ENCODE results near the gene UBLCP1.
"Not testable (repeated sequence)": the region's sequence is repeated elsewhere in the genome, so short reads cannot be mapped to it uniquely, and the experiment has no call there.

Gene UBLCP1

DNA sequence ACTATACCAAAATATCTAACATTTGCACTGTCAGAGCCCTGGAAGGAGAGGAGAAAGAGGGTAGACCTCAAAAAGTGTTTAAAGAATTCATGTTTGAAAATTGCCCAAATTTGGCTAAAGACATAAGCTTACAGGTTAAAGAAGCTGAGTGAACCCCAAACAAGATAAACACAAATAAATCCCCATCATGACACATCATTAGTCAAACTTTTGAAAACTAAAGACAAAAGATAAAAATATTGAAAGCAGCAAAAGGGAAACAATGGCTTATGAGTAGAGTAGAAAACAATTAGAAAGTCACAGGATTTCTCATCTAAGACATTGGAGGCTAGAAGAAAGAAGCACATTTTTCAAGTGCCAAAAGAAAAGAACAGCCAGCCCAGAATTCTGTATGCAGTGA lies 6.1 kb upstream of the UBLCP1 start:
- DNase-seq: no peak

DNA sequence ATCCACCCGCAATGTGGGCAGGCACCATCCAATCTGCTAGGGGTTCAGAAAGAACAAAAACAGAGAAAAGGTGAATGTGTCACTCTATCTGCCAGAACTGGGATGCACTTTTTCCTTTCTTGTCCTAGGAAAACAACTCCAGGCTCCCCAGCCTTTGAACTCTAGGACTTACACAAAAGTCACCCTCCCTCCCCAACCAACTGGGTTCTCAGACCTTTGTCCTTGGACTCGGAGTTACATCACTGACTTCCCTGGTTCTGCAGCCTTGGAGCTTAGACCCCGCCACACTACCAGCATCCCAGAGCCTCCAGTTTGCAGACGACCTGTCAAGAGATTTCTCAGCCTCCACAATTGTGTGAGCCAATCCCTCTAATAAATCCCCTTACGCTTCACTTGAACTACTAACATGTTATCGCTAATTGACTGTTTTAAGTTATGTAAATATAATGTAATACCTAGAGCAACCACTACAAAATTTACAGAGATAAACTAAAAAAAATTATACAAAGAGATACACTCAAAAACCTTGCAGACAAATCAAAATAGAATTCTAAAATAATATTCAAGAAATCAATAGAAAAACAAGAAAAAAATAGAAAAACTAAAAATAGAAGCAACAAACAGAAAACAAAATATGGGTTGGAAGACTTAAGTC lies 5.3 kb upstream of the UBLCP1 start:
- no peak for DNase-seq

DNA sequence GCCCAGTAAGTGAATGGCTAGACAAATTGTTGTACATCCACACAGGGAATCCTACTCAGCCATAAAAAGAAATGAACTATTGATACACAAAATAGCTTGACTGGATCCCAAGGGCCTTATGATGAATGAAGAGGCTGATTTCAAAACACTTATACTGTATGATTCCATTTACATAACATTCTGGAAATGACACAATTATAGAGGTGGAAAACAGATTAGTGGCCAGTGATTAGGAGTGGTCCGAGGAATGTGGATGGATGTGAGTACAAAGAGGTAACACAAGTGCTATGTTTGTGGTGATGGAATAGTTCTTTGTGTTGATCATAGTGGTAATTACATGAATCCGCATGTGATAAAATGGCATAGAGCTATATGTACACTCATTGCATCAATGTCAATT lies 4.7 kb upstream of the UBLCP1 start:
- no peak for DNase-seq

DNA sequence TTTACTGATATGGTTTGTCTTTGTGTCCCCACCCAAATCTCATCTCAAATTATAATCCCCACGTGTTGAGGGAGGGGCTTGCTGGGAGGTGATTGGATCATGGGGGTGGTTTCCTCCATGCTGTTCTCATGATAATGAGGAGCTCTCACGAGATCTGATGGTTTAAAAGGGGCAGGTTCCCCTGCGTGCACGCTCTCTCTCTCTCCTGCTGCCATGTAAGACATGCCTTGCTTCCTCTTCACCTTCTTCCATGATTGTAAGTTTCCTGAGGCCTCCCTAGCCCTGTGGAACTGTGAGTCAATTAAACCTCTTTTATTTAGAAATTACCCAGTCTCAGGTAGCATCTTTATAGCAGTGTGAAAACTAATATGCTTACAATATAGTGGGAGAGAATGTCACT lies 2.9 kb upstream of the UBLCP1 start:
- not testable (repeated sequence) for DNase-seq

DNA sequence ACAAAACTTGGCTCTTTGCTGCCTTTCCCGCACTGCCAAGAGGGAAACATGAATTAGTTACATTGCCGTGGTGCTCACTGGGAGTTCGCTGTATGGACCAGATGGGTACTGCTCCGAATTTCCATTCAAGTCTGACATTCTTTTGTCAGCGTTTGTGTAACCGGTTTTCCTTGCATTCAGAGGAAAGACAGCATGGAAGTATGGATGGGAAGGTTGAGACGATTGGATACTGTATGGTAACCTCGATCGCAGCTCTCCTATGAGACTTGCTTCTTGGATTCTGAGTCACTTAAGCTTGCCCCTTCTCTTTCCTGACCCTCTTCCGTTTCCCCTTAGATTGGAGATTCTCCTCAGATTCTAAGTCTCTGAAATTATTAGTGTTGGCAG lies 625 bp upstream of the UBLCP1 start:
- DNase-seq: peak in 3 of 4 experiments; percentile 5 to 19 (median 17)

DNA sequence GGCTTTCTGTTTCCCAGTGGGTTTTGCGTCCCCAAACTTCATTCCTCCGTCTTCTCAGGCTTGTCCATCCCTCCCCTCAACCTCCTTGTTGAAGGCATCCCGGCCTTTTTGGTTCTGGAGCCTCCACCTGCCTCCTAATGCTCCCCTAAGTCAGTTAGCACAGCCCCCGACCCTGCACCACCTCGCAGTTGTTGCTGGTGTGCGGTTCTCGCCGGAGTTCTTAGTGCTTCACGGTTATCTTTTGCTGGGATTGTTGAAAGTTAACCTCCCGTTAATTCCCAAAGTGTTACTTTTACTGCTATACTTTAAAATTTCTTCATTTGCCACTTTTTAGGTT lies 447 bp downstream of the UBLCP1 start:
- no peak for DNase-seq

DNA sequence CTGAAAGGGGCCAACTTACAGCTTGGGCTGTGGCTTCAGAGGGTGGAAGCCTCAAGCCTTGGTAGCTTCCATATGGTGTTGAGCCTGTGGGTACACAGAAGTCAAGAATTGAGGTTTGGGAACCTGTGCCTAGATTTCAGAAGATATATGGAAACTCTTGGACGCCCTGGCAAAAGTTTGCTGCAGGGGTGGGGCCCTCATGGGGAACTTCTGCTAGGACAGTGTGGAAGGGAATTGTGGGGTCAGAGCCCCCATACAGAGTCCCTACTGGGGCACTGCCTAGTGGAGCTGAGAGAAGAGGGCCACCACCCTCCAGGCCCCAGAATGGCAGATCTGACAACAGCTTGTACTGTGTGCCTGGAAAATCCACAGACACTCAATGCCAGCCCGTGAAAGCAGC lies 3.7 kb downstream of the UBLCP1 start:
- DNase-seq: not testable (repeated sequence)

DNA sequence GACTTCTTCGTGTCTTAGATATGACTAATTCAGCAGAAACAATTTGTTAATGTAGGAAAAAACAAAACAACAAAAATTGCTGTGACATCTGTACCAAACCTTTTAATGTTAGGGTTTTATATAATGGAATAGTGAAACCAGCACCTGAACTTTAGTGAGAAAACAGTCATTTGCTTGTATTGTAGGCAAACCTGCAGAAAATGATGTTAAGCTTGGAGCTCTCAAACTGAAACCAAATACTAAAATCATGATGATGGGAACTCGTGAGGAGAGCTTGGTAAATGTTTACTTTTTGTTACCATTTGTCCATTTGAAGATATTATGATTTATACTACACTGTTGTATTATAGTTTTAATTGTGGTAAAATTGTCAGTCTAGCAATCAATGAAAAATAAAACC lies 6.6 kb downstream of the UBLCP1 start:
- DNase-seq: no peak

DNA sequence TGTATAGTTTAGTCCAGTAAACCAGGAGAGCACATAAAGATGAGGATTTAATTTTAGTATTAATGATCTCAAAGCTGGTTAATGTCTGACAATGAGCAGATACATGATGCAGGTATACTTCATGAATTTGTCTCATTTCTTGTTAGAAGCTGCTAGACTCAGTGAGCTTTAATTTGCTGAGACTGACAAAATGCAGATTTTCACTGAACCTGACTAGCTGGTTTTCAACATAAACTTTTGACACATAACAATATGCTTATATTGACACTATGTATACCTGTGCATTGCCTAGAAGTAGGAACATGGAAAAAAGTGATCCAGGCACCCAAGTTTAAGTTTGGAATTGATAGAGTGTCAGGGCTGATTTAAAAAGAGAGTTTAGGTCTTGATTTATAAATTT lies 10.8 kb downstream of the UBLCP1 start:
- no peak for DNase-seq

DNA sequence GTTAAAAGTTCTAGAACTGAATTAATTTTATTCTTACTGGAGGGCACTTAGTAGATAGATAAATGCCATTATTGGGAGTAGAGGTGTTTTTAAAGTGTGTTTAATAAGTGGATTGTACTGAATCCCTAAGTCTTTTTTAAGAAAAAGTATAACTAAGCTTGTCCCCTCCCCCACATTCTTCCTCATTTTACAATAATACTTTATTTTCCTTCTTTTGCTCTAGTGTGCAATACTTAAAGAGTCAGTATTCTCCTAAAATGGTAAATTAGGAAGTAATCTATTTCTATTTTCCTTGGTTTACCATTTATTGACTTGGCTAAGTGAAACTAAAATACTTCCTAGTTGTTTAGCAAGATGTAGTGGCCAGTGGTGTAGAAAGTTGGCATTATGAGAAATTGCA lies 11.6 kb downstream of the UBLCP1 start:
- peak in 3 of 4 experiments; percentile 6 to 61 (median 37) for DNase-seq

DNA sequence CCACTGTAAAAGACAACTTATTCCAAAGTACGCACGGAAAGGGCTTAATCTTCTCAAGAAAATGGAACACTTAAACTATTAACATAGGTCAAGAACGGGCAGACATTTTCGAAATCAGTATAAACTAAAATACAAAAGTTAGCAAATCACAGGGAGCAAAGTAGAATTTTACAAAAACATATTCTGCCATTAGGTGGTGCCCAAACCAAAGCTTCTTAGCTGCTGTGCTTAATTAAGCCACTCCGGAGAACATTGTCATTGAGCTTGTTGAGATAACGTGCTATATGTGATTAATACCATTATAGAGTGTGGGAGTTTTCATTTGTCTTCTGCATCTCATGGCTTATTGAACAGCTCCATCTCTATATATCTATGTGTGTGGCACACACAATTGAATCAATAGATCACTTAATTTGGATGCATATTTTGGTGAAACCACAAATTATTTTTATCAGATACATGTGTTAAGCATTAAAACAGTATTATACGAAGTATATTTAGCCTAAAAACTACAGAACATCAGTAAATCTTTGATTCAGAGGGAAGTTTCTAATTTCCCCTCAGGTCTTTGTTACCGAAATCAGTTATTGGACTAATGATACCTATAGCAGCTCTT lies 23.4 kb downstream of the UBLCP1 start:
- peak; percentile 37 to 59 (median 44) for DNase-seq

DNA sequence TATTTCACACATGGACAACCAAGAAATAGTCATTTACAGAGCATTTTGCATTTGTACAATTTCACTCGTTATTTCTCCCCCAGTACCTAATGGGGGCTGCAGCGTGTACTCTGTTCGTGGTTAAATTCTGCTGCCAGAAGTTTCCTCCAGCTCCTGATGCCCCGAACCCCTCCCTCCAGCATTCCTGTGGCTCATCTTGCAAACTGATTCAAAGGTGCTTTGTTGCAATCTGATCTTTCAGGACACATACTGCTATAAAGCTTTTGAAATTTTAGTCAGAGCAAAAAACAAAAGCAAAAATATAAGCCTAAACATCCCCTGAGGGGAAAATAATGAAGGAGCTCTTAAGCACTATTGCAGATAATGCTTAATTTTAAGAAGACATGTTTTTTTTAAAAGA lies 27.7 kb downstream of the UBLCP1 start:
- DNase-seq: no peak

DNA sequence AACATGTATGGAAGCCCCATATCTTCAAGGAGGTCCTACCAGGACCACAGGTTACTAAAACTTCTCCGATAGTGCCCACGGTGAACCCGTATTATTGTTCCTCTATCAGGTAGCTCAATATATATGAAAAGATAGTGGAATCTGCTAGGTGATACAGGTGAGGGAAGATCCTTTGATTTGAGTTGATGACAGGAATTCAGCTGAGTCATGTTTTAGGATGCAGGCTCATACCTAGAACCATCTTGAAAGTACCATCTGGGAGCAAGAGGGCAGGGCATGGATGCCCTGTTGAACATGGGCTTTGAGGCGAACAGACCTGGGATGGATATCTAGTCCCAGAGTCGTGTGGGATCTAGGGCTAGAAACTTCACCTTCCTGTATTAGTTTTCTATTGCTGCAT lies 31.8 kb downstream of the UBLCP1 start:
- DNase-seq: no peak

DNA sequence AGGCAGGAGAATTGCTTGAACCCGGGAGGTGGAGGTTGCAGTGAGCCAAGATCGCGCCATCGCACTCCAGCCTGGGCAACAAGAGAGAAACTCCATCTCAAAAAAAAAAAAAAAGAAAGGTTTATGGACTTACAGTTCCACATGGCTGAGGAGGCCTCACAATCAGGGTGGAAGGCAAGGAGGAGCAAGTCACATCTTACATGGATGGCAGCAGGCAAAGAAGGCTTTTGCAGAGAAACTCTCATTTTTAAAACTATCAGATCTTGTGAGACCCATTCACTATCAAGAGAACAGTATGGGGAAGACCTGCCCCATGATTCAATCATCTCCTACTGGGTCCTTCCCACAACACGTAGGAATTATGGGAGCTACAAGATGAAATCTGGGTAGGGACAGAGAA lies 34.2 kb downstream of the UBLCP1 start:
- not testable (repeated sequence) for DNase-seq

DNA sequence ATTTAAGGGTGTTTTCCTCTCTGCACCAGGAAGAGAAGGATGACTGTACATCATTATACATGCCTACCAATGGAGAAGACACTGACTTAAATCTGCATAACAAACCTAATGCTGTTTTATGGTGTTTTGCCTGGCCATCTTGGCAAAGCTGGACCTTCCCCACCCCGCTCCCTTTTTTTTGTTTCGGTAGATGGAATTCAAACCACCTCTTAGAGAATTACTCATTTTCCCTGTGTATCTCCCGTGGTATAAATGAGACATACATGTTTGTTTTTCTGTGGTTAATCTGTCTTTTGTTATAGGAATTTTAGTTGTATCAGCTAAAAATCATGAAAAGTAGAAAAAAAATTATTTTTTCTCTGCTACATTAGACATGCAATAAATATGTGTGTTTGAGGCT lies 38.4 kb downstream of the UBLCP1 start:
- DNase-seq: no peak

DNA sequence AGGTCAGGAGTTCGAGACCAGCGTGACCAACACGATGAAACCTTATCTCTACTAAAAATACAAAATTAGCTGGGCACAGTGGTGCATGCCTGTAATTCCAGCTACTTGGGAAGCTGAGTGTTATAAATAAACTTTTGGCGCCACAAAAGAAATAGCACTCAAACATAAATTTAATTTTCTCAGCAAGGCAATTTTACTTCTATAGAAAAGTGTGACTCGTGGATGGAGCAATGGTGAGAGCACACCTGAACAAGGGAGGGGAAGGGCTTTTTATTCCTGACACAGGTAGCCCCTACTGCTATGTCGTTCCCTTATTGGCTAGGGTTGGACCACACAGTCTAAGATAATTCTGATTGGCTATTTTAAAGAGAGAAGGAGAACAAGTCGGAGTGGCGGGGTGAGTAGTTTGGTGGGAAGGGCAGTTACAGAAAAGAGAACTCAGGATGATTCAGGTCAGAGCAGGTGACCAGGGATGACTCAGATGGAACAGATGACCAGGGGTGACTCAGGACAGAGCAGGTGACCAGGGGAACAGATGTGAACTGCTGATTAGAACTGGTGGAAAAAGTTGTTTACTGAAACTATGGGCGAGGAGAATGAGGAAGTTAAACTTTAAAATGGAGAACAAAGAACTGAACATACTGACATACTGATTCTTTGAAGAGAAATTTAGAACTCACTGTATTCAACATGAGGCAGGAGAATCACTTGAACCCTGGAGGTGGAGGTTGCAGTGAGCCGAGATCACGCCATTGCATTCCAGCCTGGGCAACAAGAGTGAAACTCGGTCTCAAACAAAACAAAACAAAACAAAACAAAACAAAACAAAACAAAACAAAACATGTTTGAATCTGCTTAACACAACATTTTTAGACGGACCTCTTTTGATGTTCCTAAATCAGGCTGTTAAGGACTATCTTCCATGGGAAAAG lies 39.1 kb downstream of the UBLCP1 start:
- DNase-seq: peak; percentile 41 to 72 (median 61)

DNA sequence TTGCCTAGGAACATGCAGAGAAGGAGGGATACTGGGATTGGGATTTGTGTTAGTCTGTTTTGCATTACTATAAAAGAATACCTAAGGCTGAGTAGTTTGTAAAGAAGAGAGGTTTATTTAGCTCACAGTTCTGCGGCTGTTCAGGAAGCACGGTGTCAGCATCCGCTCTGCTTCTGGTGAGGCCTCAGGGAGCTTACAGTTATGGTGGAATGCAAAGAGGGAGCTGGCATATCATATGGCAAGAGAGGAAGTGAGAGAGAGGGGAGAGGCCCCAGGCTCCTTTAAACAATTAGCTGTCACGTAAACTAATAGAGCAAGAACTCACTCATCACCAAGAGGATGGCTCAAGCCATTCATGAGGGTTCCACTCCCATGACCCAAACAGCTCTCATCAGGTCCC lies 40.2 kb downstream of the UBLCP1 start:
- DNase-seq: no peak

DNA sequence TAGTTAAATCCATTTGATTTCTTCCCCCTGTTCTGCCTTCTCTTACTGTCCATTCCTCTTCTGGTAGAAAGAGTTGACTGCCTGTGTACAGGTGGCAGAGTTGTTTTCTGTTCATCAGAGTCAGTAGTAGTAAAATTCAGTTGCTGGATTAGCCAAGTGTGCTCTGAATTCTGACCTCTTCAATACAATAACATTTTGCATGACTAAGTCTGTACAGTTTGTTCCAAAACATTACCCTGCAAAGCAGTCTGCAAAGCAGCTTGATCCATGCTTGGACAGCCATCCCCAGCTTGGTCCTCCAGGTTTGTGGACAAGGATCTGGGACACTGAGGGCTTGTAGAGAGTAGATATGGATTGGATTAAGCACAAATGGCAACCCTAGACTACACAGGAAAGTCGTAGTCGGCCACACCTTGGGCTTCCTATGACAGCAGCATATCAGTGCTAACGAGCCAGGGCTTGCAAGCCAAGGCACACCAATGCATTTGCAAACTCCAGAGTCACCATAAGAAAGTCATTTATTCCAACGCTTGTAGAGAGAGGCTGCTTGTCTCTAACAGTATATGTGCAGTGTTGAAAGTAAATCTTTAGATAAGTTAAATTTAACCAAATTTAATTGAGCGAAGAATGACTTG lies 42.0 kb downstream of the UBLCP1 start:
- DNase-seq: no peak

DNA sequence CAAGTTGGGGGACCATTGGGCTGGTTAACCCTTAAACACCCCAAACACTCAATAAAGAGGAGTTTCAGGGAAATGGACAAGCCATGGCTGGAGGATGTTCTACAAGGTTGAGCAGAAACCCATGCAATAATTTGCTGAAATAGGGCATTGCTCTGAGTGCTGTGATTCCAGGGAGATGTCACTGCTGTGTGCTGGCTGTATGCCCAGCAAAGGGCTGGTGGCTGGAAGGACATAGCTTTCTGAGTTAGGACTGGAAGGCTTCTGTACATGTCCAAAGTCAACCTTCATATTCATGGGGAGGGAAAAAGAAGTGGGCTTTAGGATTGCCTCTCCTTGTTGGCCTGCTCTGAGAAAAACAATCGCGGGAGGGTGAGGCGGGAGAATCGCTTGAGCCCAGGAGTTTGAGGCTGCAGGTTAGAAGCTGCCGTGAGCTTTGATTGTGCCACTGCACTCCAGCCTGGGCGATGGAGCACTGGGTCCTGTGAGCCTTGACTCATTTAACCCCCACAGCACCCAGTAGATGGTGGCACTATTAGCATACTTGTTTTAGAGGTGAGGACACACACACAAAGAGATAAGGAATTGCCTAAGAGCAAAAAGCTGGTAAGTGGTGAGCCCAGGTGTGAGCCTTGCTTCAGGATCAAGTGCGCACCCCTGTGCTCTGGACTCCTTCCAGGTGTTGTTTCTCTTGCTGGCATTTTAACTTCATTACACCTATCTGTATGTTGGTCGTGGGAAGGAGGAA lies 46.8 kb downstream of the UBLCP1 start:
- DNase-seq: no peak

DNA sequence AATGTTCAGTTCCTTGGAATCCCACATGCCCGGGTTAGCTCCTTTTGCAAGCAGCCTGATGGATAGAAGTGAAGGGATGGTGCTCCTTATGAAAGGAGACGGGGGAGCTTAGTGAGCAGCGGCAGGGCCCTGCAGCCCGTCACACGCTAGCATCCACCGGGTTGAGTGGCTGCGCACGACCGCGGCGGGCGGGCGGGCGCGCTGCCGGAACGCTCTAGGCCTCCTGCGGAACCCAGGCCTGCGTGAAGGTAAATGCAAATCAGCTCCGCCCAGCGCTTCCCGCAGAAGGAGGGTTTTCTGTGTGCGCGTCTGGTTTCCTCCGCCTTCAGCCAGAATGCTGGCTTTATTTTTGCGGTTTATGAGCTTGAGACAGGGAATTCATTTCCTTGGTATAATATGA lies 47.4 kb downstream of the UBLCP1 start:
- peak in 2 of 4 experiments; percentile 10 to 21 for DNase-seq

DNA sequence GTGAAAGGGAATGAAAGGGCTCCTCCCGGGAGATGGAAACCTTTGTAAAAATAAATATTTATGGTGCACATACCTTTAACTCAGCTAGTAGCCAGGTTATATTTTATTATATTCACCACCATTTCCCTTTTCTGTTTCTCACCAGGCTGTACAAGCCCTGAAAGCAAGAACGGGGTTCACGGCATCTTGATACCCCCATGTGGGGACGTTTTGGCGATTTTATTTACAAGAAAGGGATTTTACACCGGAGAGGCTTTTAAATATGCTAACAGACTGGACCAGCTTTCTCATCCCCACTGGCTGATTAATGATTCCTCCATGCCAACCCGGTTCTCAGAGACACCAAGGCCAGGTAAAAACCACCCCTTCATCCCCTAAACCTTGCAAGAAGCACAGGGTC lies 48.0 kb downstream of the UBLCP1 start:
- DNase-seq: no peak

DNA sequence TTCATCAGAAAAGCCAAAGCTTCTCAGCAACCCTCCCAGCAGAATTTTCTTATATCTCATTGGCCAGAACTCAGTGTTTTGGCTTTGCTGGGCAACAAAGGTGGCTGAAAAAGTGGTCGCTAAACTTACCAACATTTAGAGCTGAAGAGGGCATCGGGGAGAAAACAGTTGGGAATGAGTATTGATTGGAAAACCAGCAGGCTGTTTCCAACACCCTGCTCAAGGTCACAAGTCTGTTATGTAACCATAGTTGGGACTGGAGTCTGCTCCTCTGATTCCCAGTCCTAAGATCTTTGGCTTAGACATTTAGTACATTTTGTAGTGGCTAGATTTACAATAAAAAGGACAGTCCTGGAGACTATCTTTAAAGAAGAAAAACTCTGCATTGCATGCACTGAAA lies 50.1 kb downstream of the UBLCP1 start:
- no peak for DNase-seq

All from suppressor macrophage (primary cell).